Activated CD4-positive, alpha-beta T cell treated with anti-CD3 and anti-CD28 coated beads, Interleukin-2, amount 50 U/mL, for 48 hours (primary cell): ENCODE results near the gene MYPOP.

ENCODE experiments used
- DNase-seq, 2 experiments: peaks; one replicate each; pipeline ENCODE4 v3.0.0-alpha.2; 2020

MYPOP gene

DNA sequence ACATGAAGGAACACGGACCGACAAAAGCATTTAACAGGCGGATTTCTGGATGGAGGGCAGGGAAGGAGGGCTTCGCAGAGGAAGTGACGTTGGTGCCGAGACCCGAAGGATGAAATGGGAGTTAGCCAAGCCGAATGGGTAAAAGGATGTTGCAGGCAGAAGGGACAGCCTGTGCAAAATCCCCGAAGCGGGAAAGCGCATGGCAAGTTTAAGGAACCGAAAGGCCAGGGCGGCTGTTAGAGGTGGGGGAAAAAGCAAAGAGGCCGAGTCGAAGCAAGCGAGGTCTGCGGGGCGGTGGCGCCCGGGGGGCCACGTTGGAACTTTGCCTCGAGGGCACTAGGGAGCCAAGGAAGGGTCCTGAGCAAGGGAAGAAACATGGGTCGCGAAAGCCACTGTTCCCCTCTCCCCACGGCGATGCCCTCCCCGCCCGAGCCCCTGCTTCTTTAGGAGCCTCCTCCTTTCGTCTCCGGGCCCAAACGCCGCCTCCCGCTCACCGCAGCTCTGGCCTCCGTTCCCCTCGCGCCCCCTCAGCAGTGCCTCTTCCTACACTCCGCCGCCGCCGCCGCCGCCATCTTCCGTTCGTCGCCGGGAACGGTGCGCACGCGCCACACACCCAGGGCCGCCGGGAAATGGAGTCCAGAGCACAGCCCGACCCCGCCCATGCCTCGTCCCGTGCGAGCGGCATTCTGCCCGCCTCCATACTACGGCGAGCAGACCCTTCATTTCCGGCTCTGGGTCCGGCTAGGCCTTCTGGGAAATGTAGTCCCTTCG, 39.7 kb downstream of the MYPOP start, which contains the start of gene SYMPK:
TSS of gene SYMPK (minus strand) at position 584 of the 771 bp plus-strand sequence. CDS start 8,652 bp downstream, outside the sequence.
- DNase-seq = peak; percentile 99

- DNase-seq = no peak
These were observed 40.2 kb downstream of the MYPOP start for GRCh38 chr19:45862271-45862563.

DNA sequence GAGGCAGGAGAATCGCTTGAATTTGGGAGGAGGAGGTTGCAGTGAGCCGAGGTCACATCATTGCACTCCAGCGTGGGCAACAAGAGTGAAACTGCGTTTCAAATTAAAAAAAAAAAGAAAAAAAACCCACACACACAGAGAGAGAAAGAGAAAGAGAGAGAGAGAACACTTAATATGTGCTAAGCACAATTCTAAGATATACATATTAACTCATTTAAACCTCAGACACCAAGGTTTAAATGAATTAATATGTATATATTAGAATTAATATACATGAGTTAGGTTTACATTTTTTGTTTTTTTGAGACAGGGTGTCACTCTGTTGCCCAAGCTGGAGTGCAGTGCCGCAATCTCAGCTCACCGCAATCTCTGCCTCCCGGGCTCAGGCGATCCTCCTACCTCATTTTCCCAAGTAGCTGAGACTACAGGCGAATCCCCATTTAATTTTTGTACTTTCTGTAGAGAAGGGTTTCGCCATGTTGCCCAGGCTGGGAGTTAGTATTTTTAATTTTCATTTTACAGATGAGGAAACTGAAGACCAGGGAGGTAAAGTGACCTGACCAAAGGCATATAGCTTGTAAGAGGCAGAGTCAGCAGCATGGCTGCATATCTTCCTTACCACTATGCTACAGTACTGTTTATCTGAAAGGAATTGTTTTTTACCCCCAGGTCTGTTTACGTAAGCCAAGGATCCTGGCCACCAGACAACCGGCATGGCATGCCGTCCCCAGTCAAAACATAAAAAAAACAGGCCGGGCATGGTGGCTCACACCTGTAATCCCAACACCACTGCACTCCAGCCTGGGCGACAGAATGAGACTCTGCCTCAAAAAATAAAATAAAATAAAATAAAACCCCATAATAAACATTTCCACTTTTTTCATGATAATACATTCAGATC, 41.8 kb downstream of the MYPOP start:
- no peak for DNase-seq

DNA sequence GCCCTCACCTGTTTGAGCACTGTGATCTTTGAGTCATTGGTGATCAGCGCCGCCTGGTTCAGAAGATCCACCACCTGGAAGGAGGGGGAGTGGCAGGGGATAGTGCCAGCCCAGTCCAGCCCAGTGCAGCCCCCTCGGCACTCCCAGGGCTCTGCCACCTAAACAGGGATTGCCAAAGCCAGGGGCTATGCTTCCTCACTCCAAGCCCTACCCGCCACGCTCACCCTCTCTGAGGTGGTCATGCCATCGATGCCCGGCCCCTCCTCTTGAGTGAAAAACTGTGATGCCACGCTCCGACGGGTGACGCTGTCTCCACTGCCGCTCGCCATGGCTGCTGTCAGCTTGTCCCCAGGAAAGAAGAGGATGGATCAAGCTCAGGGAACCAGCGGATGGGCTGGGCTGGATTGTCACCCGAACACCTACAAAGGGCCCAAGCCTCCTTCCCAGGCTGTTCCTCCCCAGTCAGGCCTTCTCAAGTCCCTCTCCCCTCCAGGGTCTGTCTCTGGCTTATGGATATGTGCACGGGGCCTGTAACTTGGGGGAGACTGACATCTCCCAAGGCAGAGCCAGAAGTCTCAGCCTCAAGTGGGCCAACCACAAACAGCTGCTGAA, 48.1 kb downstream of the MYPOP start:
- no peak for DNase-seq

DNA sequence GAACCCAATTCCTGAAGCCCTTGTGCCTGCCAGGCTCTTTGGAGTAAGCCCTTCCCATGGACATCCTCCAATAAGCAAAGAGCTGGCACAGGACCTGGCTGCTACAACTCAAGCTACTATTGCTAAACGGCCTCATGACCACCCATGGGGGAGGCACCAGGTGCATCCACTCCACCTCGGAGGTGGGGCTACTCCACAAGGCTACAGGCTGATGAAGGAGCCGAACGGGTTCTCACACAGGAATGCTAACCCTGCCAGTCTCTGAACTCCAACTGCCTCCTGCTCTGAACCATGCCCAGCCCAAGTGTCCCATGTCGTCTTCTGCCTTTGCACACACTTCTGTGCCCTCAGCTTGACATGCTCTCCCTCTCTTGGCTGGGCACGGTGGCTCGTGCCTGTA, 49.4 kb downstream of the MYPOP start:
- DNase-seq = no peak

DNA sequence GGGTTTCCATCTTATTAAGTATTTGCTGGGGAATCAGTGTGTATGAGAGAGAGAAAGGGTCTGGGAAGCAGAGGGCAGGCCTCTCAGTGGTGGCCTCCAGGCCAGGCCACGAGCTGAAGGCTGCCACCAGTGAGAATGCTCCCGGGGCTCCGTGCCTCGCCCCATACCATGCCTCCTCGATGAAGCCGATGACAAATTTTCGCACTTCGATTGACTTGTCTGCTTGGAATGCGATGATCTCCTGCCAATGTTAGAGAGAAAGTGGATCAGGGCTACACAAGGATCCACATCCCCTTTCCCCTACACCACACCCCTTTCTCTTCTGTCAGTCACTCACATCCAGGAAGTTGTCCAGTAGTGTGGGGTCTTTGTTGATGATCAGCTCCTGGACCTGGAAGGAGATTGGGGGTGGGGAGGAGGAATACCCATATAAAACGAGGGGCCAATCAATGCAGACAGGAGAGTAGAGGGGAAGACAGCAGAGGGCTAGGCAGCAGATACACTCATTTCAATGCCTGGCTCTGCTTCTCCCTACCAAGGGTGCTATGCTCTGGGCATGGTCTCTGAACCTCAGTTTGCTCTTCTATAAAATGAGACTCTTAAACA, 50.2 kb downstream of the MYPOP start:
- DNase-seq = no peak

- no peak for DNase-seq
These were observed 53.5 kb downstream of the MYPOP start for GRCh38 chr19:45848922-45849321.

DNA sequence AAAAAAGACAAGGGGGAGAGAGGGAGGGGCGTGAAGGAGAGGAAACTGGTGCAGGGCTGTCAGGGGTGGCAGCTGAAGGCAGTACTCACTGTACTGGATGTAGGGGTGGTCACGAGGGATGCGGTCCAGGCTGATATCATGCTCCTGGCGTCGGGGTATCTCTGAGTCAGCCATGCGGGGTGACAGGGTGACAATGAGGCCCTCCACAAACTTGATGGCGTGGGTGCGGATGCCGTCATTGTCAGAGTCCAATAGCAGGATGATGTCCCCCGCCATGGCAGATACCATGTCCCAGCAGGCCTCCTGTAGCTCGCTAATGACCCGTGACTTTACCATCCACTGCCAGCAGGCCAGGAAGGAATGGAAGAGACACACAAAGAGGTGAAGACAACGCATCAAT, 54.8 kb downstream of the MYPOP start:
- DNase-seq = no peak

- DNase-seq = no peak
These were observed 60.2 kb downstream of the MYPOP start for GRCh38 chr19:45842198-45842597.
